ENCODE data around the gene PER1. TPM values are rescaled to one million over a fixed set of nuclear protein-coding genes. Genes with fewer than 3 reads are reported as not detected.

PER1 gene
- 1.0 and 8.3 TPM in 2 replicates for total RNA-seq (2014; rRNA removed; shearing (Covaris generic))

GRCh38 chr17:8152112-8152775, at the start of gene PER1:
PER1 (minus strand) TSS chr17:8152404; CDS start chr17:8150706, 1,698 bp downstream.
- H3K4me3 ChIP-seq = peak within 1 kb of the TSS; percentile 53
- no peaks in the 10 kb centered on the region for H3K9me3 ChIP-seq (replicated peaks)
- peak within 1 kb of the TSS; percentile 98 for H3K27ac ChIP-seq
- peaks cover 39% of the 10 kb centered on the region for H3K36me3 ChIP-seq
- DNase-seq (ENCODE audit: low read depth in 1 of 2, low spot score in 2 of 2) = peak; percentile 89 to 93
- peaks cover 62% of the 10 kb centered on the region for H3K4me1 ChIP-seq (replicated peaks)
- H3K27me3 ChIP-seq (replicated peaks) = no peaks in the 10 kb centered on the region

- Histone ChIP-seq H3K4me3 (no peak overlapping the region), H3K9me3 (replicated peaks) (no peaks in the 10 kb centered on the region), H3K36me3 (0 out of 2 replicates have a peak, but pooled peaks cover 4% of the 10 kb centered on the region), H3K27me3 (replicated peaks) (no peaks in the 10 kb centered on the region), H3K27ac (no peak overlapping the region), H3K4me1 (replicated peaks) (peaks cover 36% of the 10 kb centered on the region)
- DNase-seq (ENCODE audit: low read depth in 1 of 2, low spot score in 2 of 2) = peak; percentile 51 to 58
Measured at GRCh38 chr17:8192070-8192815, 40.0 kb upstream of the PER1 start.

GRCh38 chr17:8190506-8190905, 38.3 kb upstream of the PER1 start:
- no peak for DNase-seq (ENCODE audit: low read depth in 1 of 2, low spot score in 2 of 2)
- Histone ChIP-seq H3K4me3 (peak overlapping the region; percentile 72), H3K27ac (no peak overlapping the region), H3K36me3 (0 out of 2 replicates have a peak, but pooled peaks cover 4% of the 10 kb centered on the region), H3K9me3 (replicated peaks) (no peaks in the 10 kb centered on the region), H3K4me1 (replicated peaks) (peaks cover 30% of the 10 kb centered on the region), H3K27me3 (replicated peaks) (no peaks in the 10 kb centered on the region)

GRCh38 chr17:8189711-8190477, 37.7 kb upstream of the PER1 start, which contains the start of gene BORCS6:
BORCS6 (minus strand) TSS chr17:8190180; CDS start chr17:8190140, 40 bp downstream.
- DNase-seq (ENCODE audit: low read depth in 1 of 2, low spot score in 2 of 2) = peak; percentile 93 to 98
- peaks cover 30% of the 10 kb centered on the region for H3K4me1 ChIP-seq (replicated peaks)
- H3K9me3 ChIP-seq (replicated peaks) = no peaks in the 10 kb centered on the region
- no peaks in the 10 kb centered on the region for H3K27me3 ChIP-seq (replicated peaks)
- H3K27ac ChIP-seq = peak within 1 kb of the TSS; percentile 54
- peak within 1 kb of the TSS; percentile 72 for H3K4me3 ChIP-seq
- 0 out of 2 replicates have a peak, but pooled peaks cover 4% of the 10 kb centered on the region for H3K36me3 ChIP-seq

- Histone ChIP-seq H3K27me3 (replicated peaks) (no peaks in the 10 kb centered on the region), H3K4me1 (replicated peaks) (peaks cover 30% of the 10 kb centered on the region), H3K36me3 (0 out of 2 replicates have a peak, but pooled peaks cover 4% of the 10 kb centered on the region), H3K9me3 (replicated peaks) (no peaks in the 10 kb centered on the region), H3K27ac (peak overlapping the region; percentile 54; the same call in 1 of the 2 replicates), H3K4me3 (peak overlapping the region; percentile 72)
- no peak for DNase-seq (ENCODE audit: low read depth in 1 of 2, low spot score in 2 of 2)
Measured at GRCh38 chr17:8189041-8189710, 37.0 kb upstream of the PER1 start.

GRCh38 chr17:8188263-8188839, 36.1 kb upstream of the PER1 start:
- peaks cover 26% of the 10 kb centered on the region for H3K4me1 ChIP-seq (replicated peaks)
- no peak overlapping the region for H3K27ac ChIP-seq
- H3K36me3 ChIP-seq = 0 out of 2 replicates have a peak, but pooled peaks cover 4% of the 10 kb centered on the region
- no peak for DNase-seq (ENCODE audit: low read depth in 1 of 2, low spot score in 2 of 2)
- H3K27me3 ChIP-seq (replicated peaks) = no peaks in the 10 kb centered on the region
- H3K4me3 ChIP-seq = peak overlapping the region; percentile 72
- H3K9me3 ChIP-seq (replicated peaks) = no peaks in the 10 kb centered on the region

- DNase-seq (ENCODE audit: low read depth in 1 of 2, low spot score in 2 of 2) = peak; percentile 96 to 99
- Histone ChIP-seq H3K36me3 (0 out of 2 replicates have a peak, but pooled peaks cover 4% of the 10 kb centered on the region), H3K4me1 (replicated peaks) (peaks cover 25% of the 10 kb centered on the region), H3K27me3 (replicated peaks) (no peaks in the 10 kb centered on the region), H3K9me3 (replicated peaks) (no peaks in the 10 kb centered on the region), H3K4me3 (peak overlapping the region; percentile 52), H3K27ac (peak overlapping the region; percentile 35; the same call in 1 of the 2 replicates)
Measured at GRCh38 chr17:8187517-8188262, 35.5 kb upstream of the PER1 start.

- Histone ChIP-seq H3K9me3 (replicated peaks) (no peaks in the 10 kb centered on the region), H3K36me3 (0 out of 2 replicates have a peak, but pooled peaks cover 4% of the 10 kb centered on the region), H3K27ac (peak overlapping the region; percentile 35; the same call in 1 of the 2 replicates), H3K27me3 (replicated peaks) (no peaks in the 10 kb centered on the region), H3K4me1 (replicated peaks) (peaks cover 21% of the 10 kb centered on the region), H3K4me3 (peak overlapping the region; percentile 52)
- DNase-seq (ENCODE audit: low read depth in 1 of 2, low spot score in 2 of 2) = peak; percentile 93 to 95
Measured at GRCh38 chr17:8186787-8187516, 34.7 kb upstream of the PER1 start.

GRCh38 chr17:8186446-8186786, 34.2 kb upstream of the PER1 start:
- Histone ChIP-seq H3K4me3 (peak overlapping the region; percentile 52), H3K27me3 (replicated peaks) (no peaks in the 10 kb centered on the region), H3K27ac (no peak overlapping the region), H3K4me1 (replicated peaks) (peaks cover 21% of the 10 kb centered on the region), H3K9me3 (replicated peaks) (no peaks in the 10 kb centered on the region), H3K36me3 (0 out of 2 replicates have a peak, but pooled peaks cover 4% of the 10 kb centered on the region)
- DNase-seq (ENCODE audit: low read depth in 1 of 2, low spot score in 2 of 2) = peak in 1 of 2 experiments; percentile 86

- Histone ChIP-seq H3K27ac (no peak overlapping the region), H3K27me3 (replicated peaks) (no peaks in the 10 kb centered on the region), H3K9me3 (replicated peaks) (no peaks in the 10 kb centered on the region), H3K4me3 (peak overlapping the region; percentile 52), H3K4me1 (replicated peaks) (peaks cover 21% of the 10 kb centered on the region), H3K36me3 (0 out of 2 replicates have a peak, but pooled peaks cover 4% of the 10 kb centered on the region)
- DNase-seq (ENCODE audit: low read depth in 1 of 2, low spot score in 2 of 2) = peak; percentile 79 to 92
Measured at GRCh38 chr17:8185582-8186445, 33.6 kb upstream of the PER1 start.
